Lower lobe of right lung (tissue), 2 donors: Measurements from ENCODE around the gene C8A. TPM values are rescaled to one million over a fixed set of nuclear protein-coding genes. Genes with fewer than 3 reads are reported as not detected.

Experiments used
- ATAC-seq, 2 donors: fragments of 200-7000 bp; cut with Tn5 transposase; one replicate each; pipeline ENCODE4 v1.9.1; 2020 to 2022; ENCODE audit warnings: mild to moderate bottlenecking in 2 of 2, moderate library complexity in 2 of 2
- DNase-seq: peaks from one replicate; pipeline ENCODE4 v3.0.0-alpha.2; 2020
- H3K27ac ChIP-seq: fragments of 200-600 bp; one replicate; pipeline ENCODE4 v1.8.0; 2022
- H3K27me3 ChIP-seq: fragments of 200-600 bp; one replicate; pipeline ENCODE4 v1.8.0; 2022; ENCODE audit warnings: low read depth
- H3K36me3 ChIP-seq: fragments of 200-600 bp; one replicate; pipeline ENCODE4 v1.8.0; 2022; ENCODE audit warnings: mild to moderate bottlenecking
- H3K4me1 ChIP-seq: fragments of 200-600 bp; one replicate; pipeline ENCODE4 v1.8.0; 2022
- H3K4me3 ChIP-seq: fragments of 200-600 bp; one replicate; pipeline ENCODE4 v1.8.0; 2022; ENCODE audit warnings: mild to moderate bottlenecking
- H3K9me3 ChIP-seq: fragments of 200-600 bp; one replicate; pipeline ENCODE4 v1.8.0; 2022
- CTCF ChIP-seq: fragments of 200-600 bp; IDR thresholded peaks from one replicate; pipeline ENCODE4 v1.8.0; 2022; ENCODE audit warnings: antibody characterized with exemption, mild to moderate bottlenecking
- intact Hi-C: fragments of 100-400 bp; cut with DNase I; formaldehyde crosslinking; loops from one replicate; pipeline ENCODE4 v1.11.0; 2022
- total RNA-seq: library from RNA; stranded (reverse); fragmentation: NEBNext Ultra II Directional; extraction: Animal tissue kit (Norgen Biotek cat#: 25700); gene quantifications from one replicate; pipeline ENCODE4 v1.2.1, GENCODE V29; 2021
- donor health status: DM: no; HTN: yes; CAD: no; lungs with severe emphysema.

C8A gene
- total RNA-seq, 1 donor from 2014 or later, result not detected

- Histone ChIP-seq H3K27me3 (no peaks in the 10 kb centered on the region), H3K4me3 (no peak overlapping the region), H3K4me1 (no peaks in the 10 kb centered on the region), H3K9me3 (no peaks in the 10 kb centered on the region), H3K27ac (no peak overlapping the region), H3K36me3 (no peaks in the 10 kb centered on the region)
- DNase-seq (no peak), ATAC-seq (no peak)
- no peak for TF ChIP-seq CTCF
- intact Hi-C loops, result no loop called here
Observed at GRCh38 chr1:56849750-56850149, 4.8 kb upstream of the C8A start.

- Histone ChIP-seq H3K9me3 (no peaks in the 10 kb centered on the region), H3K27ac (no peak overlapping the region), H3K27me3 (no peaks in the 10 kb centered on the region), H3K36me3 (no peaks in the 10 kb centered on the region), H3K4me3 (no peak overlapping the region), H3K4me1 (no peaks in the 10 kb centered on the region)
- intact Hi-C loops, result no loop called here
- TF ChIP-seq CTCF, result no peak
- ATAC-seq (no peak), DNase-seq (no peak)
Observed at GRCh38 chr1:56850411-56850810, 4.2 kb upstream of the C8A start.

- Histone ChIP-seq H3K36me3 (no peaks in the 10 kb centered on the region), H3K4me1 (no peaks in the 10 kb centered on the region), H3K4me3 (no peak overlapping the region), H3K9me3 (no peaks in the 10 kb centered on the region), H3K27ac (no peak overlapping the region), H3K27me3 (no peaks in the 10 kb centered on the region)
- DNase-seq (no peak), ATAC-seq (no peak)
- intact Hi-C loops, result no loop called here
- no peak for TF ChIP-seq CTCF
Observed at GRCh38 chr1:56850922-56851321, 3.7 kb upstream of the C8A start.

GRCh38 chr1:56852476-56852875 lies 2.1 kb upstream of the C8A start:
- Histone ChIP-seq H3K4me1 (no peaks in the 10 kb centered on the region), H3K36me3 (no peaks in the 10 kb centered on the region), H3K27ac (no peak overlapping the region), H3K27me3 (no peaks in the 10 kb centered on the region), H3K4me3 (no peak overlapping the region), H3K9me3 (no peaks in the 10 kb centered on the region)
- ATAC-seq, result no peak
- intact Hi-C loops, result no loop called here
- no peak for TF ChIP-seq CTCF
- DNase-seq, result no peak

- no peaks in the 10 kb centered on the region for H3K36me3 ChIP-seq
- no peak for TF ChIP-seq CTCF
- no peaks in the 10 kb centered on the region for H3K9me3 ChIP-seq
- intact Hi-C loops, result no loop called here
- no peak for ATAC-seq
- H3K27ac ChIP-seq, result no peak overlapping the region
- H3K4me1 ChIP-seq, result no peaks in the 10 kb centered on the region
- H3K4me3 ChIP-seq, result no peak overlapping the region
- H3K27me3 ChIP-seq, result no peaks in the 10 kb centered on the region
- DNase-seq, result no peak
Observed at GRCh38 chr1:56855190-56855589, 593 bp downstream of the C8A start.

GRCh38 chr1:56856186-56856585 lies 1.6 kb downstream of the C8A start:
- Histone ChIP-seq H3K27ac (no peak overlapping the region), H3K36me3 (no peaks in the 10 kb centered on the region), H3K9me3 (no peaks in the 10 kb centered on the region), H3K4me3 (no peak overlapping the region), H3K27me3 (no peaks in the 10 kb centered on the region), H3K4me1 (no peaks in the 10 kb centered on the region)
- DNase-seq, result no peak
- TF ChIP-seq CTCF, result no peak
- ATAC-seq, result no peak
- intact Hi-C loops, result no loop called here
